CD4-positive, CD25-positive, alpha-beta regulatory T cell (primary cell): Measurements from ENCODE around the gene FAM187B. TPM values are rescaled to one million over a fixed set of nuclear protein-coding genes. Genes with fewer than 3 reads are reported as not detected.

Source experiments
- ATAC-seq, 2 donors: fragments of 150-1000 bp; cut with Tn5 transposase; one replicate each; pipeline ENCODE4 v1.10.0; 2021; ENCODE audit warnings: low read depth in 2 of 2, moderate number of reproducible peaks in 2 of 2, moderate library complexity in 1 of 2
- DNase-seq, 3 donors: peaks; one replicate each; pipeline versions ENCODE4 v3.0.0 to v3.0.0-alpha.2; 2012 to 2022; ENCODE audit warnings: mixed read lengths in 1 of 3
- H3K27ac ChIP-seq: one replicate; pipeline ENCODE4 v1.7.0; 2013; ENCODE audit warnings: mild to moderate bottlenecking, low read length; ENCODE audit not compliant: insufficient read depth, poor library complexity, severe bottlenecking
- H3K27me3 ChIP-seq: one replicate; pipeline ENCODE4 v1.7.0; 2013; ENCODE audit warnings: low read length; ENCODE audit not compliant: control insufficient read depth, insufficient read depth
- H3K36me3 ChIP-seq: one replicate; pipeline ENCODE4 v1.7.0; 2013; ENCODE audit warnings: mild to moderate bottlenecking, low read length, moderate library complexity; ENCODE audit not compliant: control insufficient read depth, insufficient read depth
- H3K4me1 ChIP-seq: 2 replicates; pipeline ENCODE4 v1.7.0; 2013; ENCODE audit warnings: mild to moderate bottlenecking, low read length; ENCODE audit not compliant: insufficient read depth, control insufficient read depth, poor library complexity, severe bottlenecking
- H3K4me3 ChIP-seq: one replicate; pipeline ENCODE4 v1.7.0; 2013; ENCODE audit warnings: low read depth, mild to moderate bottlenecking, low read length, moderate library complexity
- H3K9me3 ChIP-seq, 2 experiments: 1 replicate in 1 of 2; 2 replicates in 1 of 2; pipeline ENCODE4 v1.7.0; 2013; ENCODE audit warnings: low read length in 2 of 2, mild to moderate bottlenecking in 1 of 2, moderate library complexity in 1 of 2; ENCODE audit not compliant: control insufficient read depth in 2 of 2
- H3K27ac Mint-ChIP-seq, 3 donors: one replicate each; pipeline ENCODE4 v1.8.0; 2020 to 2022; ENCODE audit warnings: mild to moderate bottlenecking in 3 of 3, mixed read lengths in 3 of 3, moderate library complexity in 2 of 3
- H3K27me3 Mint-ChIP-seq: one replicate; pipeline ENCODE4 v1.8.0; 2022; ENCODE audit warnings: mild to moderate bottlenecking, mixed read lengths
- H3K36me3 Mint-ChIP-seq: one replicate; pipeline ENCODE4 v1.8.0; 2020; ENCODE audit warnings: mixed read lengths
- H3K4me1 Mint-ChIP-seq, 4 donors: one replicate each; pipeline ENCODE4 v1.8.0; 2020 to 2022; ENCODE audit warnings: mixed read lengths in 4 of 4, mild to moderate bottlenecking in 1 of 4
- H3K4me3 Mint-ChIP-seq, 4 donors: one replicate each; pipeline ENCODE4 v1.8.0; 2020 to 2022; ENCODE audit warnings: mild to moderate bottlenecking in 4 of 4, mixed read lengths in 4 of 4, moderate library complexity in 3 of 4
- H3K9me3 Mint-ChIP-seq, 7 donors: one replicate each; pipeline ENCODE4 v1.8.0; 2020 to 2022; ENCODE audit warnings: mixed read lengths in 7 of 7, mild to moderate bottlenecking in 3 of 7, moderate library complexity in 2 of 7
- polyA plus RNA-seq, 4 donors: library from polyadenylated mRNA; unstranded; fragments of 300-500 nt; fragmentation: Illumina TruSeq; gene quantifications; one replicate each; pipeline ENCODE4 v1.2.3, GENCODE V29; 2021
- total RNA-seq: library from RNA; stranded (reverse); gene quantifications from one replicate; pipeline ENCODE4 v1.2.3, GENCODE V29; 2022

FAM187B gene
- total and polyA plus RNA-seq, 5 donors from 2014 or later: not detected

GRCh38 chr19:35219008-35219407 is 9.5 kb downstream of the FAM187B start:
- Mint-ChIP-seq H3K27me3 (no peaks in the 10 kb centered on the region), H3K27ac (peak overlapping the region in 1 of 3 donors; percentile 30), H3K36me3 (peaks cover 3% of the 10 kb centered on the region), H3K9me3 (peaks cover 0 to 6% (median 3%) of the 10 kb centered on the region in 7 donors), H3K4me1 (peaks cover 2 to 70% (median 32%) of the 10 kb centered on the region in 4 donors), H3K4me3 (no peak overlapping the region)
- no peak for DNase-seq
- Histone ChIP-seq H3K4me3 (no peak overlapping the region), H3K4me1 (peaks cover 28% of the 10 kb centered on the region), H3K27ac (no peak overlapping the region), H3K9me3 (peaks cover 0 to 3% of the 10 kb centered on the region in 2 experiments), H3K36me3 (no peaks in the 10 kb centered on the region), H3K27me3 (no peaks in the 10 kb centered on the region)
- ATAC-seq: no peak

DNA sequence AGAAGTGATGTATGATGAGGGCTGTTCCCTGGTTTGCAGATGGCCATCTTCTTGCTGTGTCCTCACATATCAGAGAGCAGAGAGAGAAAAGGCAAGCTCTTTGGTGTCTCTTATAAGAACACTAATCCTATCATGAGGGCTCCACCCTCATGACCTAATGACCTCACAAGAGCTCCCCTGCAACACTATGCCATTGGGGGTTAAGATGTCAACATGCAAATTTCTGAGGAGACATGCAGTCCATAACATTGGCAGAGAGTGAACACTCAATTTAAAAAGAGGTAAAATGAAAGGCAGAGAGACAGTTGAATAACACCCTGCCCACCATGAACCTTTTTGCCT is 10.9 kb downstream of the FAM187B start:
- H3K4me1 ChIP-seq: peaks cover 32% of the 10 kb centered on the region
- DNase-seq (no peak), ATAC-seq (no peak)
- H3K9me3 ChIP-seq: peaks cover 0 to 3% of the 10 kb centered on the region in 2 experiments
- peaks cover 6 to 71% (median 33%) of the 10 kb centered on the region in 4 donors for H3K4me1 Mint-ChIP-seq
- H3K4me3 ChIP-seq: no peak overlapping the region
- peak overlapping the region in 2 of 3 donors; percentile 60 to 100 for H3K27ac Mint-ChIP-seq
- H3K27me3 Mint-ChIP-seq: no peaks in the 10 kb centered on the region
- no peaks in the 10 kb centered on the region for H3K36me3 Mint-ChIP-seq
- no peak overlapping the region for H3K4me3 Mint-ChIP-seq
- H3K27me3 ChIP-seq: no peaks in the 10 kb centered on the region
- peaks cover 0 to 6% (median 3%) of the 10 kb centered on the region in 7 donors for H3K9me3 Mint-ChIP-seq
- H3K27ac ChIP-seq: no peak overlapping the region
- H3K36me3 ChIP-seq: no peaks in the 10 kb centered on the region

- H3K36me3 ChIP-seq: no peaks in the 10 kb centered on the region
- ATAC-seq (peak in 1 of 2 donors; percentile 7), DNase-seq (peak; percentile 30 to 75 (median 61))
- Mint-ChIP-seq H3K4me1 (peaks cover 9 to 75% (median 38%) of the 10 kb centered on the region in 4 donors), H3K4me3 (peak overlapping the region in 1 of 4 donors; percentile 43), H3K36me3 (no peaks in the 10 kb centered on the region), H3K27me3 (peaks cover 2% of the 10 kb centered on the region), H3K9me3 (peaks cover 0 to 6% (median 3%) of the 10 kb centered on the region in 7 donors), H3K27ac (peak overlapping the region; percentile 100)
- peak overlapping the region; percentile 38 for H3K27ac ChIP-seq
- H3K27me3 ChIP-seq: no peaks in the 10 kb centered on the region
- peaks cover 38% of the 10 kb centered on the region for H3K4me1 ChIP-seq
- H3K4me3 ChIP-seq: no peak overlapping the region
- peaks cover 0 to 3% of the 10 kb centered on the region in 2 experiments for H3K9me3 ChIP-seq
Measured at GRCh38 chr19:35216833-35217648, 11.5 kb downstream of the FAM187B start.

DNA sequence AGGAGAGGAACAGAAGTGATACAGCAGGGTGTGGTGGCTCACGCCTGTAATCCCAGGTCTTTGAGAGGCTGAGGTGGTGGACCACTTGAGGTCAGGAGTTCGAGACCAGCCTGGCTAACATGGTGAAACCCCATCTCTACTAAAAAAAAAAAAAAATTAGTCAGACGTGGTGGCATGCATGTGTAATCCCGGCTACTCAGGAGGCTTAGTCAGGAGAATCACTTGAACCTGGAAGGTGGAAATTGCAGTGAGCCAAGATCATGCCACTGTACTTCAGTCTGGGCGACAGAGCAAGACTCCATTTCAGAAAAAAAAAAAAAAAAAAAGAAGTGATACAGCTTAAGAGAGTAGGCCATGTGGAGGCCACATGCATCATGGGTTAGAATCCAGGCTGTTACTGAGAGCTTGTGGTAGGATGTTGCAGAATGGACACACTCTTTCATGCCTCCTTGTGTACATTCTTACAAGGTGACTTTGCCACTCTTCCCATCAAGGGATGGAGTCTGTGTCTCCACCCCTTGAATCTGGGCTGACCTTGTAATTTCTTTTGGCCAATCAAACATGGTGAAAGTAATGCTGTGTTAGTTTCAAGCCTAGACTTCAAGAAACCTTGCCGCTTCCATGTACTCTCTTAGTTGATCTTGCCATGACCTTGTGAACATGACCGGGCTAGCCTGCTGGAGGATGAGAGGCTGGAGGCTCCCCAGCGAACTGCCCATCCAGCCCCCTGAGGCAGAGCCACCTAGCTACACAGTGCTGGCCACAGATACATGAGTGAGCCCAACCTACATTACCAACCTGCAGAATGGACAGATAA is 12.3 kb downstream of the FAM187B start:
- no peaks in the 10 kb centered on the region for H3K27me3 ChIP-seq
- H3K27ac ChIP-seq: peak overlapping the region; percentile 38
- no peaks in the 10 kb centered on the region for H3K36me3 Mint-ChIP-seq
- peaks cover 0 to 3% of the 10 kb centered on the region in 2 experiments for H3K9me3 ChIP-seq
- peaks cover 46% of the 10 kb centered on the region for H3K4me1 ChIP-seq
- no peak overlapping the region for H3K4me3 ChIP-seq
- peaks cover 8% of the 10 kb centered on the region for H3K27me3 Mint-ChIP-seq
- ATAC-seq (no peak), DNase-seq (peak in 1 of 3 donors; percentile 23)
- peak overlapping the region; percentile 100 for H3K27ac Mint-ChIP-seq
- no peaks in the 10 kb centered on the region for H3K36me3 ChIP-seq
- peak overlapping the region in 1 of 4 donors; percentile 43 for H3K4me3 Mint-ChIP-seq
- H3K4me1 Mint-ChIP-seq: peaks cover 12 to 78% (median 45%) of the 10 kb centered on the region in 4 donors
- peaks cover 0 to 6% (median 3%) of the 10 kb centered on the region in 7 donors for H3K9me3 Mint-ChIP-seq

DNA sequence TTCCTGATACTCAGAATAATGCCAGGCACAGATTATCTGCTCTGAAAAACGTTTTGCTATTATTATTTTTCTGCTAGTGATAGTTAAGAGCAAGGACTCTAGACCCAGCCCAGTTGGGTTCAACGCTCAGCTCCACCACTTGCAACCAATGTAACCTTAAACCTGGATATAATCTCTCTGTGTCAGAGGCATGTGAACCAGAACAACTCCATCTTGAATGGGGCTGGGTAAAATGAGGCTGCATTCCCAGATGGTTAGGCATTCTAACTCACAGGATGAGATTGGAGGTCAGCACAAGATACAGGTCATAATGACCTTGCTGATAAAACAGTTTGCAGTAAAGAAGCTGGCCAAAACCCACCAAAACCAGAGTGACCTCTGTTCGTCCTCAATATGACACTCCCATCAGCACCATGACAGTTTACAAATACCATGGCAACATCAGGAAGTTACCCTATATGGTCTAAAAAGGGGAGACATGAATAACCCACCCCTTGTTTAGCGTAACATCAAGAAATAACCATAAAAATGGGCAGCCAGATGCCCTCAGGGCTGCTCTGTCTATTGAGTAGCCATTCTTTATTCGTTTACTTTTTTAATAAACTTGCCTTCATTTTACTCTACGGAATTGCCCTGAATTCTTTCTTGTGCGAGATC is 13.6 kb downstream of the FAM187B start:
- no peak overlapping the region for H3K4me3 ChIP-seq
- H3K36me3 ChIP-seq: no peaks in the 10 kb centered on the region
- H3K27me3 Mint-ChIP-seq: peaks cover 8% of the 10 kb centered on the region
- H3K36me3 Mint-ChIP-seq: no peaks in the 10 kb centered on the region
- peaks cover 54% of the 10 kb centered on the region for H3K4me1 ChIP-seq
- peak overlapping the region in 1 of 4 donors; percentile 31 for H3K4me3 Mint-ChIP-seq
- H3K27me3 ChIP-seq: no peaks in the 10 kb centered on the region
- peaks cover 0 to 3% of the 10 kb centered on the region in 2 experiments for H3K9me3 ChIP-seq
- peaks cover 12 to 80% (median 44%) of the 10 kb centered on the region in 4 donors for H3K4me1 Mint-ChIP-seq
- peak overlapping the region; percentile 96 for H3K27ac ChIP-seq
- DNase-seq: no peak
- no peak for ATAC-seq
- peaks cover 0 to 6% (median 3%) of the 10 kb centered on the region in 7 donors for H3K9me3 Mint-ChIP-seq
- peak overlapping the region; percentile 100 for H3K27ac Mint-ChIP-seq

DNA sequence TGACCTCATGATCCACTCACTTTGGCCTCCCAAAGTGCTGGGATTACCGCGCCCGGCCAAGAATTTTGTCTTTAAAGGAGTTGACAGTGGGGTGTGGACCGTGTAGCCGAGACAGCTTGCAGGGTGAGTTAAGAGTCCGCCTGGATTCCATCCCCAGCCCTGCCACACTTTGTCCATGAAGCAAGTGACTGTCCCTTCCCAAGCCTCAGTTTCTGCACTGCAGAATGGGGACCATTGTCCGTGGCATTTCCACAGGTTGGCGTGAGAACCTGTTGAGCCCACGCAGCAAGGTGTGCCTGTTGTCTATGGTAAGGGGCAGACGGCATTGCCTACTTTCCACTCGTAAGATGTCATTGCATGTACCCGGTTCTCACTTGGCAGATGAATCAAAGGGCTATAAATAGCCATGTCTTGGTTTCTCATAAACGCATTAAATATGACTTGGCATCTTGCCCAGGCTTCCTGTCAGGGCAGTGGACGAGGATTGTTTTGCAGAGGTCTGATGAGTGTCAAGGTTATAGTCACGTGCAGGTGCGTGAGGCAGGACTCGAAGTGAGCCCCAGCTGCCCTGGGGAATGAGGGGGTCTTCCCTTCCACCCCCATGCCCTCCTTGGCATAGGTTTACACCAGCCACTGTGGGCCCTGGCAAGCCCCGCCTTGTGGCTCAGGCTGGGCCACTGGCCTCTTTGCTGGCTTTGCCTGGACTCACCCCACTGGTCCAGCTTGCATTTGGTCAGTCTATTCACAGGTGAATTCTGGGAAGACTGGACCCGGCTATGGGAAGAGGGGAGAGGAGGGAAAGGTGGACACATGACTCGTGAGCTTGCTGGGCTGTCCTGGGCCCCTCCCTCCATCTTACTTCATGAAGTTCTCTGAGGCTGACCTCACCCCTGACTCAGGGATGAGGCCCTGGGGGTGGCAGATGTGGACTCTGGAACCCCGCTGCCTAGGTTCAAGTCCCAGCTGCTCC is 14.6 kb downstream of the FAM187B start:
- Mint-ChIP-seq H3K4me1 (peaks cover 12 to 84% (median 42%) of the 10 kb centered on the region in 4 donors), H3K9me3 (peaks cover 0 to 3% (median 2%) of the 10 kb centered on the region in 7 donors), H3K27me3 (peaks cover 8% of the 10 kb centered on the region), H3K36me3 (no peaks in the 10 kb centered on the region), H3K4me3 (peak overlapping the region; percentile 80 to 88 (median 84)), H3K27ac (peak overlapping the region; percentile 100)
- H3K4me1 ChIP-seq: peaks cover 59% of the 10 kb centered on the region
- H3K9me3 ChIP-seq: peaks cover 0 to under 1% of the 10 kb centered on the region in 2 experiments
- H3K27ac ChIP-seq: peak overlapping the region; percentile 96
- peak; percentile 75 to 96 (median 92) for DNase-seq
- peak; percentile 45 to 51 for ATAC-seq
- no peaks in the 10 kb centered on the region for H3K36me3 ChIP-seq
- H3K27me3 ChIP-seq: no peaks in the 10 kb centered on the region
- peak overlapping the region; percentile 66 for H3K4me3 ChIP-seq
